Measurements from ENCODE around the gene KIF17.
"Not testable (repeated sequence)": the region's sequence is repeated elsewhere in the genome, so short reads cannot be mapped to it uniquely, and the experiment has no call there.

Gene KIF17

GRCh38 chr1:20678599-20678998 lies 39.2 kb downstream of the KIF17 start:
- Histone ChIP-seq H3K27ac (no peak overlapping the region), H3K4me1 (ENCODE audit: control insufficient read depth in 1 of 2, insufficient read depth in 1 of 2, low read depth in 1 of 2, low read length in 1 of 2) (no peaks in the 10 kb centered on the region), H3K9me3 (no peaks in the 10 kb centered on the region), H3K27me3 (no peaks in the 10 kb centered on the region), H3K36me3 (no peaks in the 10 kb centered on the region), H3K4me3 (ENCODE audit: low read depth in 1 of 2, low read length in 1 of 2) (no peak overlapping the region)
- TF ChIP-seq CTCF (IDR thresholded peaks at IDR 0.05), result no peak

GRCh38 chr1:20673626-20674025 lies 44.2 kb downstream of the KIF17 start:
- not testable (repeated sequence) for H3K27me3 ChIP-seq; H3K4me3 ChIP-seq (ENCODE audit: low read depth in 1 of 2, low read length in 1 of 2); H3K36me3 ChIP-seq; H3K9me3 ChIP-seq; H3K27ac ChIP-seq; H3K4me1 ChIP-seq (ENCODE audit: control insufficient read depth in 1 of 2, insufficient read depth in 1 of 2, low read depth in 1 of 2, low read length in 1 of 2)

GRCh38 chr1:20672265-20672632 lies 45.6 kb downstream of the KIF17 start:
- H3K27ac ChIP-seq, result no peak overlapping the region
- H3K4me3 ChIP-seq (ENCODE audit: low read depth in 1 of 2, low read length in 1 of 2), result no peak overlapping the region
- H3K36me3 ChIP-seq, result no peaks in the 10 kb centered on the region
- no peaks in the 10 kb centered on the region for H3K4me1 ChIP-seq (ENCODE audit: control insufficient read depth in 1 of 2, insufficient read depth in 1 of 2, low read depth in 1 of 2, low read length in 1 of 2)
- no peak for TF ChIP-seq CTCF (IDR thresholded peaks at IDR 0.05)
- H3K27me3 ChIP-seq, result no peaks in the 10 kb centered on the region
- H3K9me3 ChIP-seq, result no peaks in the 10 kb centered on the region

GRCh38 chr1:20670936-20671335 lies 46.9 kb downstream of the KIF17 start:
- Histone ChIP-seq H3K27me3 (no peaks in the 10 kb centered on the region), H3K4me3 (ENCODE audit: low read depth in 1 of 2, low read length in 1 of 2) (no peak overlapping the region), H3K9me3 (no peaks in the 10 kb centered on the region), H3K36me3 (no peaks in the 10 kb centered on the region), H3K4me1 (ENCODE audit: control insufficient read depth in 1 of 2, insufficient read depth in 1 of 2, low read depth in 1 of 2, low read length in 1 of 2) (no peaks in the 10 kb centered on the region), H3K27ac (no peak overlapping the region)
- TF ChIP-seq CTCF (IDR thresholded peaks at IDR 0.05), result no peak

- H3K27ac ChIP-seq, result no peak overlapping the region
- no peaks in the 10 kb centered on the region for H3K36me3 ChIP-seq
- H3K4me3 ChIP-seq (ENCODE audit: low read depth in 1 of 2, low read length in 1 of 2), result no peak overlapping the region
- no peaks in the 10 kb centered on the region for H3K27me3 ChIP-seq
- no peaks in the 10 kb centered on the region for H3K4me1 ChIP-seq (ENCODE audit: control insufficient read depth in 1 of 2, insufficient read depth in 1 of 2, low read depth in 1 of 2, low read length in 1 of 2)
- no peak for TF ChIP-seq CTCF (IDR thresholded peaks at IDR 0.05)
- H3K9me3 ChIP-seq, result no peaks in the 10 kb centered on the region
Measured at GRCh38 chr1:20668581-20668980, 49.2 kb downstream of the KIF17 start.

GRCh38 chr1:20666804-20667203 lies 51.0 kb downstream of the KIF17 start:
- no peak overlapping the region for H3K4me3 ChIP-seq (ENCODE audit: low read depth in 1 of 2, low read length in 1 of 2)
- no peaks in the 10 kb centered on the region for H3K9me3 ChIP-seq
- TF ChIP-seq CTCF (IDR thresholded peaks at IDR 0.05), result no peak
- no peaks in the 10 kb centered on the region for H3K27me3 ChIP-seq
- no peaks in the 10 kb centered on the region for H3K36me3 ChIP-seq
- H3K4me1 ChIP-seq (ENCODE audit: control insufficient read depth in 1 of 2, insufficient read depth in 1 of 2, low read depth in 1 of 2, low read length in 1 of 2), result peaks cover 2 to 3% of the 10 kb centered on the region in 2 experiments
- H3K27ac ChIP-seq, result no peak overlapping the region

Measured in neutrophil (primary cell).